ENCODE measurements around the gene PACSIN2.
"Not testable (repeated sequence)": the region's sequence is repeated elsewhere in the genome, so short reads cannot be mapped to it uniquely, and the experiment has no call there.

The PACSIN2 gene

DNA sequence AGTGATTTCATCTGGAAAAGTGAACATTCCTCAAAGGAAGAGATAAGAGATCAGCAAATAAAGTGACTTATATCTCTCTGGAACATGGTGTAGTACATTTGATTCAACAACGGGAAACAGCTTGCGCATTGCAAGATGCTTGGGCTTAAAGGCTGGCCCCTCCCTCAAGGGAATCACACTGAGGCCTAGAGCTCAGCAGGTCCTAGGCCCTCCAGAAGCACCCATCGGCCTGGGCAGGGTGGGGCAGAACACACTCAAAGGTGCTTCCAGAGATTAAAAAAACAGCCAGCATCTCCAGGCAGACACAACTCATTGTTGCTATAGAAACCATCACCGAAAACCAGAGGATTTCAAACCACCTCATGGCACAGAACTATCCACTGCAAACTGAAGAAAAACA, 88.8 kb downstream of the PACSIN2 start:
- no peaks in the 10 kb centered on the region for H3K27me3 ChIP-seq (ENCODE audit: low read length)
- no peaks in the 10 kb centered on the region for H4K20me1 ChIP-seq (ENCODE audit: low read depth, low read length)
- TF ChIP-seq, protein P1, sequence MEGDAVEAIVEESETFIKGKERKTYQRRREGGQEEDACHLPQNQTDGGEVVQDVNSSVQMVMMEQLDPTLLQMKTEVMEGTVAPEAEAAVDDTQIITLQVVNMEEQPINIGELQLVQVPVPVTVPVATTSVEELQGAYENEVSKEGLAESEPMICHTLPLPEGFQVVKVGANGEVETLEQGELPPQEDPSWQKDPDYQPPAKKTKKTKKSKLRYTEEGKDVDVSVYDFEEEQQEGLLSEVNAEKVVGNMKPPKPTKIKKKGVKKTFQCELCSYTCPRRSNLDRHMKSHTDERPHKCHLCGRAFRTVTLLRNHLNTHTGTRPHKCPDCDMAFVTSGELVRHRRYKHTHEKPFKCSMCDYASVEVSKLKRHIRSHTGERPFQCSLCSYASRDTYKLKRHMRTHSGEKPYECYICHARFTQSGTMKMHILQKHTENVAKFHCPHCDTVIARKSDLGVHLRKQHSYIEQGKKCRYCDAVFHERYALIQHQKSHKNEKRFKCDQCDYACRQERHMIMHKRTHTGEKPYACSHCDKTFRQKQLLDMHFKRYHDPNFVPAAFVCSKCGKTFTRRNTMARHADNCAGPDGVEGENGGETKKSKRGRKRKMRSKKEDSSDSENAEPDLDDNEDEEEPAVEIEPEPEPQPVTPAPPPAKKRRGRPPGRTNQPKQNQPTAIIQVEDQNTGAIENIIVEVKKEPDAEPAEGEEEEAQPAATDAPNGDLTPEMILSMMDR (IDR thresholded peaks at IDR 0.05; ENCODE audit: insufficient read depth, low read length, poor library complexity, severe bottlenecking): no peak
- no peak for TF ChIP-seq EZH2phosphoT487 (conservative IDR thresholded peaks at IDR 0.05; ENCODE audit: low read length)
- H3F3A ChIP-seq (ENCODE audit: insufficient read depth): no peaks in the 10 kb centered on the region
- H3K9me2 ChIP-seq (replicated peaks; ENCODE audit: insufficient read depth, low read length): no peaks in the 10 kb centered on the region
- H3K4me2 ChIP-seq (ENCODE audit: low read depth, low read length, poor library complexity, severe bottlenecking): no peak overlapping the region
- no peaks in the 10 kb centered on the region for H3K36me3 ChIP-seq (ENCODE audit: low read length)
- H3K9me3 ChIP-seq (ENCODE audit: insufficient read depth, low read length): no peaks in the 10 kb centered on the region
- H3K27ac ChIP-seq (ENCODE audit: low read depth, low read length): no peak overlapping the region
- no peak overlapping the region for H3K4me3 ChIP-seq (ENCODE audit: insufficient read depth, low read length, poor library complexity, severe bottlenecking)
- H3K9ac ChIP-seq (ENCODE audit: low read length): no peak overlapping the region
- no peak overlapping the region for H2AFZ ChIP-seq (ENCODE audit: low read depth, low read length, severe bottlenecking)
- H3K79me2 ChIP-seq (ENCODE audit: insufficient read depth, low read length): peaks cover 7% of the 10 kb centered on the region; the same call in 1 of the 2 replicates

DNA sequence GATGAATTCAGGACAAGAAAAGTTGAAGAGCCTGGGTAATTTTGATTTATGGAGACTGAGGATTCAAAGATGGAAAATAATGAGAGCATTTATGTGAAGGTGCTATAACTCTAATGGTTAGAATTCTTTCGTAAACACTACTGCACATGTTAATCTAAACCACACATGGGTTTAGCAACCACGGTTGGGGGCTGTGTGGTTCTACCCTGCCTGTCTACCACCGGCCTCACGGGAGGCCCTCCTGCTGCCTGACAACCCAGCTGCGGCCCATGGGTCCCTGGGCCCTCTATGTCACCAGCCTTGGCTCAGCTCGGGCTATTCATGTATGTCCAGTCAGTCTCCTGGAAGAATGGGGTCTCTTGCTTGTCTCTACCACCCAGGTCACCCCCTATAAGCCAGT, 89.4 kb downstream of the PACSIN2 start:
- H3K4me2 ChIP-seq (ENCODE audit: low read depth, low read length, poor library complexity, severe bottlenecking): no peak overlapping the region
- H3K9ac ChIP-seq (ENCODE audit: low read length): no peak overlapping the region
- no peaks in the 10 kb centered on the region for H4K20me1 ChIP-seq (ENCODE audit: low read depth, low read length)
- no peak overlapping the region for H3K4me3 ChIP-seq (ENCODE audit: insufficient read depth, low read length, poor library complexity, severe bottlenecking)
- H2AFZ ChIP-seq (ENCODE audit: low read depth, low read length, severe bottlenecking): no peak overlapping the region
- H3K79me2 ChIP-seq (ENCODE audit: insufficient read depth, low read length): peaks cover 7% of the 10 kb centered on the region; the same call in 1 of the 2 replicates
- no peaks in the 10 kb centered on the region for H3K9me3 ChIP-seq (ENCODE audit: insufficient read depth, low read length)
- H3K27ac ChIP-seq (ENCODE audit: low read depth, low read length): no peak overlapping the region
- TF ChIP-seq EZH2phosphoT487 (conservative IDR thresholded peaks at IDR 0.05; ENCODE audit: low read length): no peak
- TF ChIP-seq, protein P1 (IDR thresholded peaks at IDR 0.05; ENCODE audit: insufficient read depth, low read length, poor library complexity, severe bottlenecking): no peak
- H3K9me2 ChIP-seq (replicated peaks; ENCODE audit: insufficient read depth, low read length): no peaks in the 10 kb centered on the region
- H3K27me3 ChIP-seq (ENCODE audit: low read length): no peaks in the 10 kb centered on the region
- no peaks in the 10 kb centered on the region for H3F3A ChIP-seq (ENCODE audit: insufficient read depth)
- H3K36me3 ChIP-seq (ENCODE audit: low read length): no peaks in the 10 kb centered on the region

DNA sequence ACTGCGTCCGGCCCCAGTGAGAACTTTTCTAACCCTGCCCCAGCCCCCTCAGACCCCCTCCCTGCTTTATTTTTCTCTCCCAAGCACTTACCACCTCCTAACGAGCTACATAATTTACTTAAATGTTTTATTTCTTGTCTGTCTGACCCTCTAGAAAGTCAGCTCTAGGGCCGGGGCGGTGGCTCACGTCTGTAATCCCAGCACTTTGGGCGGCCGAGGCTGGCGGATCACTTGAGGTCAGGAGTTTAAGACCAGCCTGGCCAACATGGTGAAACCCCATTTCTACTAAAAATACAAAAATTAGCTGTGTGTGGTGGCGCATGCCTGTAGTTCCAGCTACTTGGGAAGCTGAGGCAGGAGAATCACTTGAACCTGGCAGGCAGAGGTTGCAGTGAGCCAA, 89.9 kb downstream of the PACSIN2 start:
- not testable (repeated sequence) for H3K9me3 ChIP-seq (ENCODE audit: insufficient read depth, low read length); H2AFZ ChIP-seq (ENCODE audit: low read depth, low read length, severe bottlenecking); H3K79me2 ChIP-seq (ENCODE audit: insufficient read depth, low read length); H3K4me3 ChIP-seq (ENCODE audit: insufficient read depth, low read length, poor library complexity, severe bottlenecking); H3K27me3 ChIP-seq (ENCODE audit: low read length); H3K27ac ChIP-seq (ENCODE audit: low read depth, low read length); H3F3A ChIP-seq (ENCODE audit: insufficient read depth); H3K4me2 ChIP-seq (ENCODE audit: low read depth, low read length, poor library complexity, severe bottlenecking); H3K9ac ChIP-seq (ENCODE audit: low read length); H4K20me1 ChIP-seq (ENCODE audit: low read depth, low read length); H3K36me3 ChIP-seq (ENCODE audit: low read length); H3K9me2 ChIP-seq (replicated peaks; ENCODE audit: insufficient read depth, low read length)

DNA sequence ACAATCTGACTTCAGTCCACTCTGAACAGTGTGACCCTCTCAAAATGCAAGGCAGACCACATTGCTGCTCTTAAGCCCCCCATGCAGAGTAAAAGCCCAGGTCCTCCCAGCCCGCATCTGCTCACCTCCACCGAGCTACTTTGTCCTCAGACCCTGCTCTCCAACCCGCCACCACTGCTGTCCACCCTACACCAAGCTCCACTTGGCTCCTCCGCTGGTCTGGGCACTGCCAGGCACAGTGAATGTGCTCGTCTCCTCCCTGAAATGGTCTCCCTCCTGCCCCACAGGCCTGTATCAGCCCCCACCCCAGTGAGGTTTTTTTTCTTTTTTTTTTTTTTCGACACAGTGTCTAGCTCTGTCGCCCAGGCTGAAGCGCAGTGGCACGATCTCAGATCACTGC, 90.5 kb downstream of the PACSIN2 start:
- Histone ChIP-seq H3K27ac (ENCODE audit: low read depth, low read length) (no peak overlapping the region), H3K4me2 (ENCODE audit: low read depth, low read length, poor library complexity, severe bottlenecking) (no peak overlapping the region), H3K9ac (ENCODE audit: low read length) (no peak overlapping the region), H3K9me3 (ENCODE audit: insufficient read depth, low read length) (no peaks in the 10 kb centered on the region), H3K79me2 (ENCODE audit: insufficient read depth, low read length) (peaks cover 7% of the 10 kb centered on the region; the same call in 1 of the 2 replicates), H3K9me2 (replicated peaks; ENCODE audit: insufficient read depth, low read length) (no peaks in the 10 kb centered on the region), H3K4me3 (ENCODE audit: insufficient read depth, low read length, poor library complexity, severe bottlenecking) (no peak overlapping the region), H3K27me3 (ENCODE audit: low read length) (no peaks in the 10 kb centered on the region), H4K20me1 (ENCODE audit: low read depth, low read length) (no peaks in the 10 kb centered on the region), H2AFZ (ENCODE audit: low read depth, low read length, severe bottlenecking) (no peak overlapping the region), H3F3A (ENCODE audit: insufficient read depth) (no peaks in the 10 kb centered on the region), H3K36me3 (ENCODE audit: low read length) (no peaks in the 10 kb centered on the region)
- TF ChIP-seq EZH2phosphoT487 (conservative IDR thresholded peaks at IDR 0.05; ENCODE audit: low read length): no peak
- TF ChIP-seq, protein P1 (IDR thresholded peaks at IDR 0.05; ENCODE audit: insufficient read depth, low read length, poor library complexity, severe bottlenecking): no peak
